Measurements from ENCODE around the gene CKLF. TPM values are rescaled to one million over a fixed set of nuclear protein-coding genes. Genes with fewer than 3 reads are reported as not detected.

The CKLF gene
- total RNA-seq, 1 experiment from 2014 or later = 47.9 TPM

DNA sequence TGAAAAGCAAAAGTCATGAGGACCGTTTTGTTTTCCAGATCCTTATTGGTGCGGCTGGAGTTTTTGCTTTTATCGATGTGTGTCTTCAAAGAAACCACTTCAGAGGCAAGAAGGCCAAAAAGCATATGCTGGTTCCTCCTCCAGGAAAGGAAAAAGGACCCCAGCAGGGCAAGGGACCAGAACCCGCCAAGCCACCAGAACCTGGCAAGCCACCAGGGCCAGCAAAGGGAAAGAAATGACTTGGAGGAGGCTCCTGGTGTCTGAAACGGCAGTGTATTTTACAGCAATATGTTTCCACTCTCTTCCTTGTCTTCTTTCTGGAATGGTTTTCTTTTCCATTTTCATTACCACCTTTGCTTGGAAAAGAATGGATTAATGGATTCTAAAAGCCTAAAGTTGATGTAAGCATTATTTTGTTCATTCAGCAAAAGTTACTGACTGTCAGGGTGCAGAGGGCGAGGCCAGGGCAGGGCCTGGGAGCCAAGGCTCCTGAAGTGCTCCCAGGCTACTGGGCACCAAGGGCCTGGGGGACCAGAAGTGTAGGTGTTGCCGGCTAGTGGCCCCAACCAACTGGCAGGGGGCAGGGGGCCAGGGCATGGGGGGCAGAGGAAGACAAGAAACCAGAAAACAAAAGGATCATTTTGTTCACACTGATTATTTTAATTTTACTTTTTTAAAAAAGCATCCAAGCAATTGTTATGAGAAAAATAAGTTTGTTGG lies 35.7 kb downstream of the CKLF start:
- Histone ChIP-seq H4K20me1 (ENCODE audit: low read length) (no peaks in the 10 kb centered on the region), H3K9me2 (replicated peaks; ENCODE audit: low read length) (no peaks in the 10 kb centered on the region), H3K4me3 (ENCODE audit: low read length) (no peak overlapping the region), H3K27me3 (ENCODE audit: low read length) (no peaks in the 10 kb centered on the region), H2AFZ (ENCODE audit: low read length) (no peak overlapping the region), H3K27ac (ENCODE audit: low read length) (no peak overlapping the region), H3K4me1 (ENCODE audit: insufficient read depth, low read length) (no peaks in the 10 kb centered on the region), H3K9me3 (ENCODE audit: low read length) (no peaks in the 10 kb centered on the region), H3K79me2 (ENCODE audit: low read length) (no peaks in the 10 kb centered on the region), H3K36me3 (ENCODE audit: low read depth, low read length) (no peaks in the 10 kb centered on the region), H3K4me2 (ENCODE audit: low read length) (no peak overlapping the region), H3F3A (ENCODE audit: low read length, unreplicated experiment) (no peaks in the 10 kb centered on the region), H3K9ac (ENCODE audit: low read length) (no peak overlapping the region)
- no TSS peak for BruUV-seq (replicated peaks)
- ChIA-PET POLR2A (ENCODE audit: unreplicated experiment) (no interaction called here), CTCF (no interaction called here)
- DNase-seq = no peak
- intact Hi-C loops (cut with micrococcal nuclease) = no loop called here
- no peak for TF ChIP-seq EZH2 (IDR thresholded peaks at IDR 0.05; ENCODE audit: low read length, unreplicated experiment)
- TF ChIP-seq CTCF (conservative IDR thresholded peaks at IDR 0.05; ENCODE audit: low read depth, low read length) = no peak
- no peak for TF ChIP-seq EZH2phosphoT487 (IDR thresholded peaks at IDR 0.05; ENCODE audit: borderline replicate concordance, low read length)
- no peak for ATAC-seq

- DNase-seq = peak; percentile 14
Measured at GRCh38 chr16:66588981-66589713, 36.8 kb downstream of the CKLF start.

More at GRCh38 chr16:66588981-66589713, 36.8 kb downstream of the CKLF start:
- TF ChIP-seq CTCF (conservative IDR thresholded peaks at IDR 0.05; ENCODE audit: low read depth, low read length) (peak; percentile 54), EZH2phosphoT487 (IDR thresholded peaks at IDR 0.05; ENCODE audit: borderline replicate concordance, low read length) (no peak)
- H3K36me3 ChIP-seq (ENCODE audit: low read depth, low read length) = no peaks in the 10 kb centered on the region
- intact Hi-C loops (cut with micrococcal nuclease) = no loop called here
- ChIA-PET POLR2A (ENCODE audit: unreplicated experiment) (no interaction called here), CTCF (interaction anchor here (0.6 to 0.8 kb wide), 2 partner anchors 62 to 182 kb away, joined by 3 read pairs; no protein-coding TSS in a partner anchor)
- H3K4me2 ChIP-seq (ENCODE audit: low read length) = no peak overlapping the region
- H2AFZ ChIP-seq (ENCODE audit: low read length) = no peak overlapping the region
- no peaks in the 10 kb centered on the region for H3K4me1 ChIP-seq (ENCODE audit: insufficient read depth, low read length)
- no peaks in the 10 kb centered on the region for H3K9me3 ChIP-seq (ENCODE audit: low read length)
- no peak overlapping the region for H3K4me3 ChIP-seq (ENCODE audit: low read length)
- no peaks in the 10 kb centered on the region for H3F3A ChIP-seq (ENCODE audit: low read length, unreplicated experiment)
- H3K9ac ChIP-seq (ENCODE audit: low read length) = no peak overlapping the region
- H4K20me1 ChIP-seq (ENCODE audit: low read length) = no peaks in the 10 kb centered on the region
- H3K79me2 ChIP-seq (ENCODE audit: low read length) = no peaks in the 10 kb centered on the region
- no TSS peak for BruUV-seq (replicated peaks)
- no peak overlapping the region for H3K27ac ChIP-seq (ENCODE audit: low read length)
- H3K9me2 ChIP-seq (replicated peaks; ENCODE audit: low read length) = no peaks in the 10 kb centered on the region
- peak; percentile 60; the same call in 1 of the 2 replicates for ATAC-seq
- H3K27me3 ChIP-seq (ENCODE audit: low read length) = no peaks in the 10 kb centered on the region
